Measurements from ENCODE around the gene KIAA0513. TPM values are rescaled to one million over a fixed set of nuclear protein-coding genes. Genes with fewer than 3 reads are reported as not detected.

Gene KIAA0513
- total RNA-seq, 4 donors from 2014 or later: 6.9 to 13.8 (median 8.1) TPM

DNA sequence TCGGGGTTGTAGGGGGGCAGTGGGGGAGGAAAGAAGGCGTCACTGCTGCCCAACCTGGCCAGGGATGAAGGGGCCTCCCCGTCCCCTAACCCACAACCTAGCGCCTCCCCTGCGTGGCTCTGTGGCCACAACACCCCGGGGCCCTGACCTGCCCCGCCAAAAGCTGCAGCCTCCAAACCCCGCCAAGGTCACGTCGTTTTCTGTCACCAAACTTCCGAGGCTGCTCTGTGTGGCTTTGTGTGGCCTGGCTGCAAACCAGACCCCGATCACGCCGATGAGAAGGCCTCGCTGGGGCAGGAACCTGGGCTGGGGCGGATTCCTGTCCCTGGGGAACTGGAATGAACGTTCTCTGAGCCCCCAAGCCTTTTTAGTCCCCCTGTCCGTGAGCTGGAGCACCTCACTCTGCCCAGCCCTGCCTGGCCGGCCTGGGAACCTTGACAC is 115.2 kb downstream of the KIAA0513 start:
- WGBS, 2 donors: 64 to 74% methylated on average over 14 to 15 of the region's 19 CpGs
- TF ChIP-seq POLR2A (IDR thresholded peaks at IDR 0.05) (no peak), EP300 (IDR thresholded peaks at IDR 0.05) (no peak)
- TF ChIP-seq, protein P1, sequence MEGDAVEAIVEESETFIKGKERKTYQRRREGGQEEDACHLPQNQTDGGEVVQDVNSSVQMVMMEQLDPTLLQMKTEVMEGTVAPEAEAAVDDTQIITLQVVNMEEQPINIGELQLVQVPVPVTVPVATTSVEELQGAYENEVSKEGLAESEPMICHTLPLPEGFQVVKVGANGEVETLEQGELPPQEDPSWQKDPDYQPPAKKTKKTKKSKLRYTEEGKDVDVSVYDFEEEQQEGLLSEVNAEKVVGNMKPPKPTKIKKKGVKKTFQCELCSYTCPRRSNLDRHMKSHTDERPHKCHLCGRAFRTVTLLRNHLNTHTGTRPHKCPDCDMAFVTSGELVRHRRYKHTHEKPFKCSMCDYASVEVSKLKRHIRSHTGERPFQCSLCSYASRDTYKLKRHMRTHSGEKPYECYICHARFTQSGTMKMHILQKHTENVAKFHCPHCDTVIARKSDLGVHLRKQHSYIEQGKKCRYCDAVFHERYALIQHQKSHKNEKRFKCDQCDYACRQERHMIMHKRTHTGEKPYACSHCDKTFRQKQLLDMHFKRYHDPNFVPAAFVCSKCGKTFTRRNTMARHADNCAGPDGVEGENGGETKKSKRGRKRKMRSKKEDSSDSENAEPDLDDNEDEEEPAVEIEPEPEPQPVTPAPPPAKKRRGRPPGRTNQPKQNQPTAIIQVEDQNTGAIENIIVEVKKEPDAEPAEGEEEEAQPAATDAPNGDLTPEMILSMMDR (IDR thresholded peaks at IDR 0.05): no peak
- H3K27ac ChIP-seq: no peak overlapping the region
- H3K4me3 ChIP-seq: no peak overlapping the region
- no peaks in the 10 kb centered on the region for H3K27me3 ChIP-seq
- no peak for DNase-seq (ENCODE audit: low spot score in 2 of 2)
- peaks cover 0 to 35% (median 4%) of the 10 kb centered on the region in 4 donors for H3K4me1 ChIP-seq
- no peaks in the 10 kb centered on the region for H3K9me3 ChIP-seq
- H3K36me3 ChIP-seq: no peaks in the 10 kb centered on the region

Other genes starting within 250 kb of the KIAA0513 start
- 100 to 1,000 TPM; 136 to 232 (median 207) TPM for gene CRISPLD2, start 207.8 kb upstream of the KIAA0513 start, total RNA-seq
- gene ZDHHC7, start 16.3 kb upstream of the KIAA0513 start, total RNA-seq: 10 to 100 TPM; 58.1 to 75.6 (median 62.6) TPM
- gene CIBAR2, start 84.7 kb downstream of the KIAA0513 start, total RNA-seq: not detected

Measured in tibial nerve (tissue), 4 donors.